ENCODE results near the gene FGF19. TPM values are rescaled to one million over a fixed set of nuclear protein-coding genes. Genes with fewer than 3 reads are reported as not detected.

The FGF19 gene
- polyA plus RNA-seq, 1 donor from 2014 or later, result 4.6 TPM

GRCh38 chr11:69746140-69746539 is 42.3 kb upstream of the FGF19 start:
- TF ChIP-seq, protein P1, sequence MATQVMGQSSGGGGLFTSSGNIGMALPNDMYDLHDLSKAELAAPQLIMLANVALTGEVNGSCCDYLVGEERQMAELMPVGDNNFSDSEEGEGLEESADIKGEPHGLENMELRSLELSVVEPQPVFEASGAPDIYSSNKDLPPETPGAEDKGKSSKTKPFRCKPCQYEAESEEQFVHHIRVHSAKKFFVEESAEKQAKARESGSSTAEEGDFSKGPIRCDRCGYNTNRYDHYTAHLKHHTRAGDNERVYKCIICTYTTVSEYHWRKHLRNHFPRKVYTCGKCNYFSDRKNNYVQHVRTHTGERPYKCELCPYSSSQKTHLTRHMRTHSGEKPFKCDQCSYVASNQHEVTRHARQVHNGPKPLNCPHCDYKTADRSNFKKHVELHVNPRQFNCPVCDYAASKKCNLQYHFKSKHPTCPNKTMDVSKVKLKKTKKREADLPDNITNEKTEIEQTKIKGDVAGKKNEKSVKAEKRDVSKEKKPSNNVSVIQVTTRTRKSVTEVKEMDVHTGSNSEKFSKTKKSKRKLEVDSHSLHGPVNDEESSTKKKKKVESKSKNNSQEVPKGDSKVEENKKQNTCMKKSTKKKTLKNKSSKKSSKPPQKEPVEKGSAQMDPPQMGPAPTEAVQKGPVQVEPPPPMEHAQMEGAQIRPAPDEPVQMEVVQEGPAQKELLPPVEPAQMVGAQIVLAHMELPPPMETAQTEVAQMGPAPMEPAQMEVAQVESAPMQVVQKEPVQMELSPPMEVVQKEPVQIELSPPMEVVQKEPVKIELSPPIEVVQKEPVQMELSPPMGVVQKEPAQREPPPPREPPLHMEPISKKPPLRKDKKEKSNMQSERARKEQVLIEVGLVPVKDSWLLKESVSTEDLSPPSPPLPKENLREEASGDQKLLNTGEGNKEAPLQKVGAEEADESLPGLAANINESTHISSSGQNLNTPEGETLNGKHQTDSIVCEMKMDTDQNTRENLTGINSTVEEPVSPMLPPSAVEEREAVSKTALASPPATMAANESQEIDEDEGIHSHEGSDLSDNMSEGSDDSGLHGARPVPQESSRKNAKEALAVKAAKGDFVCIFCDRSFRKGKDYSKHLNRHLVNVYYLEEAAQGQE (IDR thresholded peaks at IDR 0.05; ENCODE audit: borderline replicate concordance), result no peak
- TF ChIP-seq RAD21 (conservative IDR thresholded peaks at IDR 0.05) (no peak), EP300 (conservative IDR thresholded peaks at IDR 0.05; ENCODE audit: poor library complexity, severe bottlenecking) (no peak), SMC3 (conservative IDR thresholded peaks at IDR 0.05; ENCODE audit: poor library complexity) (no peak), MXI1 (conservative IDR thresholded peaks at IDR 0.05; ENCODE audit: poor library complexity, severe bottlenecking) (no peak), POLR2AphosphoS5 (IDR thresholded peaks at IDR 0.05) (no peak), TAF1 (IDR thresholded peaks at IDR 0.05; ENCODE audit: low read depth) (no peak), CTCF (IDR thresholded peaks at IDR 0.05; ENCODE audit: poor library complexity, severe bottlenecking) (no peak), EZH2 (IDR thresholded peaks at IDR 0.05; ENCODE audit: borderline replicate concordance, insufficient read depth, low read length, poor library complexity, severe bottlenecking) (no peak)
- no peaks in the 10 kb centered on the region for H4K20me1 ChIP-seq (ENCODE audit: insufficient read depth)

DNA sequence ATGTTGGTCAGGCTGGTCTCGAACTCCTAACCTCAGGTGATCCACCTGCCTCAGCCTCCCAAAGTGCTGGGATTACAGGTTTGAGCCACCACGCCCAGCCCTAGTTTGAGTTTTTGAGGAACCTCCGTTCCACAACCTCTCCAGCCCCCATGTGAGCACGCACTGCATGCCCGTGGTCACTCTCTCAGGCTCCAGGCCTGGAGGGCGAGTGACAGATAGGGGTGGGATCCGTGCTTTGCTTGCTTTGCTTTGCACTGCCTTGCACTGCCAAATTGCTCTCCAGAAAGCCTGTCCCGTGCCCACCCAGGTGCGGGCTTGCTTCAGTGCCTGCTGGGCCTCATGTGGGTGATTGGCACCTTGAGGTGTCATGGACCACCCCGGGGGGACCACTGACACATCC is 41.4 kb upstream of the FGF19 start:
- Histone ChIP-seq H3K9me2 (ENCODE audit: insufficient read depth, low read length) (no peaks in the 10 kb centered on the region), H3K27ac (ENCODE audit: low read length) (no peak overlapping the region), H3K4me3 (ENCODE audit: low read length) (no peak overlapping the region), H3K9me3 (ENCODE audit: low read length) (no peaks in the 10 kb centered on the region), H3K9ac (ENCODE audit: low read length) (no peak overlapping the region), H3K4me2 (ENCODE audit: low read length) (no peak overlapping the region), H3K79me2 (replicated peaks; ENCODE audit: insufficient read depth, low read length) (no peaks in the 10 kb centered on the region), H3K36me3 (ENCODE audit: insufficient read depth, low read length) (no peaks in the 10 kb centered on the region), H3F3A (ENCODE audit: insufficient read depth, low read length, poor library complexity, severe bottlenecking) (no peaks in the 10 kb centered on the region), H2AFZ (ENCODE audit: low read depth, low read length) (no peak overlapping the region), H3K27me3 (ENCODE audit: insufficient read depth, low read depth, low read length) (no peaks in the 10 kb centered on the region), H4K20me1 (ENCODE audit: insufficient read depth) (no peaks in the 10 kb centered on the region)
- TF ChIP-seq EP300 (conservative IDR thresholded peaks at IDR 0.05; ENCODE audit: poor library complexity, severe bottlenecking), result no peak
- TF ChIP-seq MXI1 (conservative IDR thresholded peaks at IDR 0.05; ENCODE audit: poor library complexity, severe bottlenecking), result no peak
- no peak for TF ChIP-seq SMC3 (conservative IDR thresholded peaks at IDR 0.05; ENCODE audit: poor library complexity)
- TF ChIP-seq RAD21 (conservative IDR thresholded peaks at IDR 0.05), result no peak
- TF ChIP-seq CTCF (IDR thresholded peaks at IDR 0.05; ENCODE audit: poor library complexity, severe bottlenecking), result no peak
- no peak for TF ChIP-seq TAF1 (IDR thresholded peaks at IDR 0.05; ENCODE audit: low read depth)

More at GRCh38 chr11:69746140-69746539, 42.3 kb upstream of the FGF19 start:
- Histone ChIP-seq H3K79me2 (replicated peaks; ENCODE audit: insufficient read depth, low read length) (no peaks in the 10 kb centered on the region), H3F3A (ENCODE audit: insufficient read depth, low read length, poor library complexity, severe bottlenecking) (no peaks in the 10 kb centered on the region), H3K36me3 (ENCODE audit: insufficient read depth, low read length) (no peaks in the 10 kb centered on the region), H3K9me3 (ENCODE audit: low read length) (no peaks in the 10 kb centered on the region), H2AFZ (ENCODE audit: low read depth, low read length) (no peak overlapping the region), H3K4me3 (ENCODE audit: low read length) (no peak overlapping the region), H3K27ac (ENCODE audit: low read length) (no peak overlapping the region), H3K9me2 (ENCODE audit: insufficient read depth, low read length) (no peaks in the 10 kb centered on the region), H3K4me2 (ENCODE audit: low read length) (no peak overlapping the region), H3K9ac (ENCODE audit: low read length) (no peak overlapping the region), H3K27me3 (ENCODE audit: insufficient read depth, low read depth, low read length) (no peaks in the 10 kb centered on the region)
